ENCODE data around the gene MDM4. TPM values are rescaled to one million over a fixed set of nuclear protein-coding genes. Genes with fewer than 3 reads are reported as not detected.

Gene MDM4
- total and polyA plus RNA-seq, 2 donors (not counting 1 experiment from before 2014, with no cell fraction given) = 23.6 to 41.0 TPM

DNA sequence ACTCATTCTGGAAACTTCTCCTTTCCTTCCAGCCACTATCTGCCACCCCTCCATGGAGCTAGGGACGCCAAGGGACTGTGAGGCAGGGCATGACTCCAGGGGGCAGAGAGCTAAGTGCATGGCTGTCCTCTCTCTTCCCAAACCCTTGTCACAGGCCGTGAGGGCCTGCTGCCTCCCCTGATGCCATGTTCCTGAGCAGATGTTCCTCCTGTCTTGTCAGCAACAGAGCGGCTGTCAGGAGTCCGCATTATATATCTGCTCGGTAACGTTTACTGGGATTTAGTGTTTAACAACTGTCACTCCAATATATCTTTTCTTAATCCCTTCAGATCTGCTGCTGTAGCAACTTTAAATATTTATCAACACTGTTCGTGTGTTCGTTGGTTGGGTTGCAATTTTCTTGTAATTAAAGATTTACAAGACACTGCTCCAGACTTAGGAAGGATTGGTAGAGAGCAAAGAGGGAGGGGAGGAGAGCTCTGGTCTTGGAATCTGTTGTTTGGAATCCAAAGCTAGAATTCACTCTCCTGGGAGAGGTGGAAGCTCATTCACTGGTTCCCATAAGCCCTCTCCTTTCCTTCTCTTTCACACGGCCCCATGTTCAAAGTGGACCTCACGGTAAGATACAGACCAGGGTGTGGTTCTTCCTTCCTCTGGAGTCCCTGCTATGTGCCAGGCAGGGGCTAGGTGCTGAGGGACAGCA lies 76.2 kb downstream of the MDM4 start:
- Histone ChIP-seq H3K9me3 (ENCODE audit: control insufficient read depth, insufficient read depth, low read depth, low read length) (no peaks in the 10 kb centered on the region), H3K4me3 (replicated peaks in 1 of 4; ENCODE audit: control extremely low read depth in 1 of 4, insufficient read depth in 1 of 4, low read depth in 3 of 4, low read length in 4 of 4) (no peak overlapping the region), H3K9ac (ENCODE audit: insufficient read depth, low read length) (no peak overlapping the region), H3K79me2 (ENCODE audit: control insufficient read depth, insufficient read depth, low read length) (no peaks in the 10 kb centered on the region), H2AFZ (ENCODE audit: low read length) (no peak overlapping the region), H3K27me3 (ENCODE audit: control insufficient read depth, insufficient read depth, low read length) (no peaks in the 10 kb centered on the region), H4K20me1 (ENCODE audit: control insufficient read depth, extremely low read depth, insufficient read depth, low read length) (no peaks in the 10 kb centered on the region), H3K36me3 (ENCODE audit: control insufficient read depth, insufficient read depth, low read length) (no peaks in the 10 kb centered on the region), H3K4me1 (ENCODE audit: control insufficient read depth, extremely low read depth, insufficient read depth, low read length) (peaks cover 7% of the 10 kb centered on the region), H3K4me2 (ENCODE audit: extremely low read depth, insufficient read depth, low read length) (no peak overlapping the region), H3K27ac (ENCODE audit: insufficient read depth, low read length) (no peak overlapping the region)
- TF ChIP-seq EZH2 (IDR thresholded peaks at IDR 0.05; ENCODE audit: low read length, missing control alignments) (no peak), CTCF (conservative IDR thresholded peaks at IDR 0.05 in 1 of 2, IDR thresholded peaks at IDR 0.05 in 1 of 2; ENCODE audit: low read depth in 1 of 2, low read length in 2 of 2) (no peak)
- no peak for DNase-seq (ENCODE audit: low read depth in 2 of 2)

DNA sequence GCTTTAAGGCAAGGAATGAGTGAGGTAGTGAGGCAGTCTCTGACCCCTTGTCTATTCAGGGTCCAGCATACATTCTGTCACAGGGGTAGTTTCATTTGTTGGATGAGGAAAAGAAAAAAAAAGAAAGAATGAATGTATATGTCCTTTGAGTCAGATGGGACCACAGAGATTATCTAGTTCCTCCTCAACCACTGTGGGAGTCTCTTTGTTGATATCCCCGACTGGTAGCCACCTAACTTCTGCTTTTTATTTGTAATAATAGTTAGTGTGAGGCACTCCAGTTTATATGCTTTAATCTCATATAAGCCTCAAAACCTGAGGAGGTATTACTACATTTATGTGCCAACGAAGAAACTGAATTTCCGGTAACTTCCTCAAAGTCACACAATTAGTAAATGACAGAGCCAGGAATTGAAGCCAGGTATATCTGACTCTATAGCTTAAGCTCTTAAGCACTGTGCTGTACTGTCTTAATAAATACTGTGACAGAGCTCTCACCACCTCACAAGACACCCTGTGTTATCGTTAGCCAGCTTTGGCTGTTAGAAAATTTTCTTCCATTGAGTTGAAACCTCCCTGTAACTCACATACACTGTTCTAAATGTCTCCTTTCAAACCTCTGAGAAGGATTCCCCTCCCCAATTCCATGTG lies 82.2 kb downstream of the MDM4 start:
- no peaks in the 10 kb centered on the region for H4K20me1 ChIP-seq (ENCODE audit: control insufficient read depth, extremely low read depth, insufficient read depth, low read length)
- no peak overlapping the region for H3K9ac ChIP-seq (ENCODE audit: insufficient read depth, low read length)
- H3K9me3 ChIP-seq (ENCODE audit: control insufficient read depth, insufficient read depth, low read depth, low read length) = no peaks in the 10 kb centered on the region
- H3K27ac ChIP-seq (ENCODE audit: insufficient read depth, low read length) = no peak overlapping the region
- no peaks in the 10 kb centered on the region for H3K79me2 ChIP-seq (ENCODE audit: control insufficient read depth, insufficient read depth, low read length)
- no peaks in the 10 kb centered on the region for H3K36me3 ChIP-seq (ENCODE audit: control insufficient read depth, insufficient read depth, low read length)
- TF ChIP-seq CTCF (conservative IDR thresholded peaks at IDR 0.05 in 1 of 2, IDR thresholded peaks at IDR 0.05 in 1 of 2; ENCODE audit: low read depth in 1 of 2, low read length in 2 of 2) (no peak), EZH2 (IDR thresholded peaks at IDR 0.05; ENCODE audit: low read length, missing control alignments) (no peak)
- DNase-seq (ENCODE audit: low read depth in 2 of 2) = no peak
- H3K27me3 ChIP-seq (ENCODE audit: control insufficient read depth, insufficient read depth, low read length) = peaks cover 18% of the 10 kb centered on the region
- H3K4me2 ChIP-seq (ENCODE audit: extremely low read depth, insufficient read depth, low read length) = no peak overlapping the region
- H2AFZ ChIP-seq (ENCODE audit: low read length) = no peak overlapping the region
- H3K4me3 ChIP-seq (replicated peaks in 1 of 4; ENCODE audit: control extremely low read depth in 1 of 4, insufficient read depth in 1 of 4, low read depth in 3 of 4, low read length in 4 of 4) = no peak overlapping the region
- no peaks in the 10 kb centered on the region for H3K4me1 ChIP-seq (ENCODE audit: control insufficient read depth, extremely low read depth, insufficient read depth, low read length)

- DNase-seq (ENCODE audit: low read depth in 2 of 2) = no peak
- TF ChIP-seq CTCF (conservative IDR thresholded peaks at IDR 0.05 in 1 of 2, IDR thresholded peaks at IDR 0.05 in 1 of 2; ENCODE audit: low read depth in 1 of 2, low read length in 2 of 2) = no peak
- H2AFZ ChIP-seq (ENCODE audit: low read length) = no peak overlapping the region
Measured at GRCh38 chr1:204599098-204599497, 82.9 kb downstream of the MDM4 start.

More at GRCh38 chr1:204599098-204599497, 82.9 kb downstream of the MDM4 start:
- no peak overlapping the region for H3K4me2 ChIP-seq (ENCODE audit: extremely low read depth, insufficient read depth, low read length)
- H3K9me3 ChIP-seq (ENCODE audit: control insufficient read depth, insufficient read depth, low read depth, low read length) = no peaks in the 10 kb centered on the region
- no peaks in the 10 kb centered on the region for H3K36me3 ChIP-seq (ENCODE audit: control insufficient read depth, insufficient read depth, low read length)
- H4K20me1 ChIP-seq (ENCODE audit: control insufficient read depth, extremely low read depth, insufficient read depth, low read length) = no peaks in the 10 kb centered on the region
- H3K9ac ChIP-seq (ENCODE audit: insufficient read depth, low read length) = no peak overlapping the region
- no peaks in the 10 kb centered on the region for H3K4me1 ChIP-seq (ENCODE audit: control insufficient read depth, extremely low read depth, insufficient read depth, low read length)
- no peak overlapping the region for H3K4me3 ChIP-seq (replicated peaks in 1 of 4; ENCODE audit: control extremely low read depth in 1 of 4, insufficient read depth in 1 of 4, low read depth in 3 of 4, low read length in 4 of 4)
- peaks cover 19% of the 10 kb centered on the region for H3K27me3 ChIP-seq (ENCODE audit: control insufficient read depth, insufficient read depth, low read length)
- no peak overlapping the region for H3K27ac ChIP-seq (ENCODE audit: insufficient read depth, low read length)
- no peaks in the 10 kb centered on the region for H3K79me2 ChIP-seq (ENCODE audit: control insufficient read depth, insufficient read depth, low read length)

Measured in fibroblast of lung (primary cell).